Measurements from ENCODE around the gene GALR3.

- TF ChIP-seq POLR2AphosphoS5 (IDR thresholded peaks at IDR 0.05) (no peak), CTCF (IDR thresholded peaks at IDR 0.05) (no peak)
Measured at GRCh38 chr22:37824674-37825641, 1.8 kb downstream of the GALR3 start.
